Measurements from ENCODE around the gene PFKL. TPM values are rescaled to one million over a fixed set of nuclear protein-coding genes. Genes with fewer than 3 reads are reported as not detected.
A peak's percentile ranks its signal among the peaks of the same experiment; 100 is the strongest.

PFKL gene
- total and polyA plus RNA-seq, 2 of the 8 experiments (the other 6 are each of a cell fraction or from before 2014, with no cell fraction given): 80.2 to 82.3 TPM

DNA sequence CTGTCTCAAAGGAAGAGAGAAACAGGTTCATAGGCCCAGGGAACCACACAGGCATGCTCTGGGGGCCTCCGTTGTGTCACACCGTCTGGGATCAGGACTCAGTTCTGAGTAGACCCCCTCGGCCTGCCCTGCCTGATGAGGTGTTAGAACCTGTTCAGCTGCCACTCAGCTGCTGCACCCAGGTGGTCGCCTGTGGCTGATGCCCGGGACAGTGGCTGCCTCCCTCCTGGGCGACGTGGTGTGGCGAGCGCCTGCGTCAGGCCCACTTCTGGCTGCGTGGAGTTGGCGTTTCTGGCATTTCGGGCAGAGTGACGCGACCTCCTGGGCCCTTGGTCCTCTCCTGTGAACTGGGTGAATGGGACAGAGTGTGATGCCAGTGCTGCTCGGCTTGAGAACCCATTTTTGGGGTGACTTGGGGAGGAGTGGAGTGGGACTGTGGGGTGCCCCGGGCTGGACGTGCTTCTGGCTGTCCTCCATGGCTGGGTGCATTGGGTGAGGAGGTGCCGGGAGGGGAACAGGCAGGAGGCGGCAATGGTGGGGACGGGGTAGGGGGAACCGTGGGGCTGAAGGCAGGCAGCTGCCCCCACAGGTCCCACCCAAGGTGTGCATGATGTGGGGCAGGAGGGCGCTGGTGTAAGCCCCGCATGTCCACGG is 28.5 kb downstream of the PFKL start:
- no peaks in the 10 kb centered on the region for H3K79me2 ChIP-seq (ENCODE audit: control insufficient read depth in 1 of 2, insufficient read depth in 2 of 2, low read length in 2 of 2)
- FAIRE-seq (no peak), DNase-seq (ENCODE audit: low read depth in 1 of 2, low spot score in 2 of 2) (no peak)
- TF ChIP-seq POLR2AphosphoS5 (IDR thresholded peaks at IDR 0.05; ENCODE audit: low read depth, low read length): peak; percentile 57
- TF ChIP-seq NRF1 (IDR thresholded peaks at IDR 0.05; ENCODE audit: low read depth, low read length): no peak
- H3K4ac ChIP-seq (replicated peaks; ENCODE audit: insufficient read length, low read depth, low read length): no peak overlapping the region
- no peak overlapping the region for H4K91ac ChIP-seq (replicated peaks; ENCODE audit: insufficient read length, low read length)
- no peak overlapping the region for H2AFZ ChIP-seq (ENCODE audit: low read length)
- no peaks in the 10 kb centered on the region for H3K4me1 ChIP-seq (replicated peaks in 1 of 4; ENCODE audit: control insufficient read depth in 3 of 4, insufficient read depth in 4 of 4, low read length in 3 of 4)
- H3K9me3 ChIP-seq (ENCODE audit: insufficient read depth in 2 of 2, low read depth in 1 of 2, low read length in 1 of 2): no peaks in the 10 kb centered on the region
- H2BK5ac ChIP-seq (ENCODE audit: low read depth, low read length): no peak overlapping the region
- H2BK12ac ChIP-seq (ENCODE audit: low read depth, low read length): no peak overlapping the region
- no peak overlapping the region for H2BK120ac ChIP-seq (replicated peaks; ENCODE audit: low read depth, low read length)
- H4K20me1 ChIP-seq (replicated peaks in 1 of 2; ENCODE audit: control insufficient read depth in 1 of 2, insufficient read depth in 2 of 2, low read length in 2 of 2): peaks cover 0 to 6% of the 10 kb centered on the region in 2 experiments
- no peak overlapping the region for H3K14ac ChIP-seq (ENCODE audit: insufficient read length)
- no peak overlapping the region for H2BK15ac ChIP-seq (ENCODE audit: low read length)
- H3K56ac ChIP-seq (replicated peaks; ENCODE audit: insufficient read length, low read depth, low read length): no peak overlapping the region
- no peaks in the 10 kb centered on the region for H3K79me1 ChIP-seq (ENCODE audit: low read depth, low read length)
- ChIA-PET POLR2A (ENCODE audit: partially characterized antibody) (interaction anchor here (0.9 to 1.7 kb wide), 2 partner anchors 9 to 14 kb away, joined by 4 to 7 read pairs; no protein-coding TSS in a partner anchor), CTCF (ENCODE audit: partially characterized antibody) (interaction anchor here (0.9 to 1.6 kb wide), 7 partner anchors 8 to 387 kb away, joined by 3 to 4 read pairs (median 3); no protein-coding TSS in a partner anchor)
- H4K8ac ChIP-seq (ENCODE audit: extremely low read depth, insufficient read depth, low read length): no peak overlapping the region
- WGBS, 2 experiments (ENCODE audit: extremely low coverage in 1 of 2, insufficient coverage in 1 of 2, insufficient read length in 1 of 2, insufficient replicate concordance in 2 of 2, low coverage in 1 of 2, low lambda C conversion rate in 2 of 2, missing lambda C conversion rate in 1 of 2): 84% methylated on average over 10 of the region's 25 CpGs; no CpG with 5 or more reads in 1 of the 2 experiments
- no peak overlapping the region for H3K18ac ChIP-seq (ENCODE audit: extremely low read depth, low read length)
- H3K4me3 ChIP-seq (ENCODE audit: extremely low read depth in 1 of 4, insufficient read depth in 2 of 4, low read depth in 3 of 4, low read length in 4 of 4): no peak overlapping the region
- no peak overlapping the region for H3K23ac ChIP-seq (ENCODE audit: insufficient read length)
- peaks cover 0 to 23% (median 1%) of the 10 kb centered on the region in 4 experiments; a peak in 2 of 8 replicates for H3K36me3 ChIP-seq (ENCODE audit: control insufficient read depth in 2 of 4, insufficient read depth in 4 of 4, low read length in 3 of 4)
- no peak overlapping the region for H2AK5ac ChIP-seq (ENCODE audit: low read depth, low read length)
- no peak overlapping the region for H2BK20ac ChIP-seq (ENCODE audit: low read length)
- no peak overlapping the region for H3K4me2 ChIP-seq (ENCODE audit: insufficient read depth in 1 of 2, low read depth in 2 of 2, low read length in 2 of 2)
- no peak overlapping the region for H3K27ac ChIP-seq (ENCODE audit: low read depth, low read length)
- no peaks in the 10 kb centered on the region for H3K23me2 ChIP-seq (ENCODE audit: low read depth, low read length)
- no peak overlapping the region for H4K5ac ChIP-seq (ENCODE audit: insufficient read length, low read depth, low read length)
- no peak overlapping the region for H3K9ac ChIP-seq (replicated peaks in 1 of 4; ENCODE audit: extremely low read depth in 1 of 4, low read depth in 3 of 4, low read length in 3 of 4)
- no peaks in the 10 kb centered on the region for H3K27me3 ChIP-seq (replicated peaks in 1 of 4; ENCODE audit: control insufficient read depth in 3 of 4, extremely low read depth in 1 of 4, insufficient read depth in 3 of 4, low read length in 3 of 4)

Data from H1 (cell line).